ENCODE data around the gene ADGRF5.

DNA sequence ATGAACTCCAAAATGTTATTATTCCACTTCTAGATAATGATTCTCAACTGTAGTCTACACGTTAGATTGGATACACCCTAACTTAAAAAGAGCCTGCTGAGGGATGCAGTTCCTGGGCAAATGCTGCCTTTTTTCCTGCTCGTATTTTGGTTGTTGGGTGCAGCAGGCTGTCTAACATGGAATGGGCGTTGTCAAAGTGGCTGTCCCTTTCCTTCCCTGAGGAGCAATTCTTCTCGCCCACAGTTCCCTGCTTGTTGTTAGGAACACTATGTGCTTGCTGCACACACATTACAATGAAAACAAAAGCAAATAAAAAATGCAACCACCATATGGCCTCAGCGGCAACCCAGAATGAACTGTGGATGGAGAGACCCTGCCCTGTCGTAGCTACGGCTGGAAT, 1.7 kb upstream of the ADGRF5 start:
- no peak for TF ChIP-seq POLR2A (IDR thresholded peaks at IDR 0.05; ENCODE audit: low read depth, low read length)
- no peak for TF ChIP-seq POLR2AphosphoS5 (IDR thresholded peaks at IDR 0.05; ENCODE audit: low read depth, low read length)
